Putamen (tissue), 1 donor: ENCODE measurements around the gene SDK1.

Experiments
- DNase-seq: peaks from one replicate; pipeline ENCODE4 v3.0.0-alpha.2; 2016; ENCODE audit warnings: low spot score

Gene SDK1

DNA sequence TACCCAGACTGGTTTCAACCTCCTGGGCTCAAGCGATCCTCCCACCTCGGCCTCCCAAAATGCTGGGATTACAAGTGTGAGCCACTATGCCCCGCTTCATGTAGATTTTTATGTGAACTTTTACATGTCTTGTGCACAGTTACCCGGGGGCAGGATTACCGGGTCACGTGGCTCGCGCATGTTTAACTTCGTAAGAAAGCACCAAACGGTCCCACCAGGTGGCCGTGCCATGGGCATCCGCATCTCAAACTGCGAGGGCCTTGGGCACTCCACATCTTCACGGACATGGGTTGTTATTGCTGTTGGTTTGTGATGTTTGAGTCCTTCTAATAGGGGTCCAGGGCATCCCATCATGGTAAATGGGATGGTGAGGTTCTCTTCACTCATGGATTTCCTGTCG lies 744.4 kb downstream of the SDK1 start:
- no peak for DNase-seq

DNA sequence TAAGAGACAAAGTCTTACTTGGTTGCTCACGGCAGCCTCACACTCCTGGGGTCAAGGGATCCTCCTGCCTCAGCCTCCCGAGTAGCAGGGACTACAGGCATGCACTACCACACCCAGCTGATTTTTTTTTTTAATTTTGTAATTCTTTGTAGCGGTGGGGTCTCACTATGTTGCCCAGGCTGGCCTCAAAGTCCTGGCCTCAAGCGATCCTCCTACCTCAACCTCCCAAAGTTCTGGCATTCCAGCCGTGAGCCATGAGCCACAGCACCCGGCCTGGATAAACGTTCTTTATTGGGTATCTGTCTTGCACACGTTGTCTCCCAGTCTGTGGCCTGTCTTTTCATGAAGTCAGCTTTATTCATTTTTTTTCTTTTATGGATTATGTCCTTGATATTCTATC lies 744.9 kb downstream of the SDK1 start:
- no peak for DNase-seq

DNA sequence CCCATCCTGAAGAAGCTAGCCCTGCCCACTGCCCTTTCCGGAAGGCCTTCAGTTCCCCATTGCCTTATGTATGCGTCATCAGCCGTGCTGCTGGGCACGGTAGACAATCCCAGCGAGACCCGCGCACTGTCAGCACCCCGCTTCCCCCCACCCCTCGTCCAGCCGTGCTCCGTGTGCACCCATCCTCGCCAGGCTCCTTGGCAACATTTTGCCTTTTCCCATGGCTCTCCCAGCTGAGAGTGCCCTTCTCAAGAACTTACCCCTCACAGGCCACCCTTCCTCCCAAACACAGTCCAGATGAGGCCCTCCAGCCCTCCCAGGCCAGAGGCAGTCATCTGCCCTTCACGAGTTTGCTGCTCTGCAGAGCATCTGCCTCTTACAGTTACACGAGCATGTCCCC lies 747.3 kb downstream of the SDK1 start:
- DNase-seq, result no peak

DNA sequence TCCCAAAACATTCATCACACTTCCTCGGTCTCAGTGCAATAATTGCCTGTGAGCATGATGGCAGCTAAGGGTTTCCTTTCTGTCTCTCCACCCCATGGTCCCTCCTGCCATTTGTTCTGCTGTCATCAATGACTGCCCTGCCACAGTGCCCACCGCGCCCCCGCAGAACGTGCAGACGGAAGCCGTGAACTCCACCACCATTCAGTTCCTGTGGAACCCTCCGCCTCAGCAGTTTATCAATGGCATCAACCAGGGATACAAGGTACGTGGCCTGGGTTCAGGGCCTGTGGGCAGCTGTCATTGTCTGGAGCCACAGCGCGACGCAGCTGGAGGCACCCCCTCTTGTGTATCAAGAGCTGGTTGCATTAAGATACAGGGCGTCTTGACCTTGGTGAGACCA lies 748.1 kb downstream of the SDK1 start:
- no peak for DNase-seq

DNA sequence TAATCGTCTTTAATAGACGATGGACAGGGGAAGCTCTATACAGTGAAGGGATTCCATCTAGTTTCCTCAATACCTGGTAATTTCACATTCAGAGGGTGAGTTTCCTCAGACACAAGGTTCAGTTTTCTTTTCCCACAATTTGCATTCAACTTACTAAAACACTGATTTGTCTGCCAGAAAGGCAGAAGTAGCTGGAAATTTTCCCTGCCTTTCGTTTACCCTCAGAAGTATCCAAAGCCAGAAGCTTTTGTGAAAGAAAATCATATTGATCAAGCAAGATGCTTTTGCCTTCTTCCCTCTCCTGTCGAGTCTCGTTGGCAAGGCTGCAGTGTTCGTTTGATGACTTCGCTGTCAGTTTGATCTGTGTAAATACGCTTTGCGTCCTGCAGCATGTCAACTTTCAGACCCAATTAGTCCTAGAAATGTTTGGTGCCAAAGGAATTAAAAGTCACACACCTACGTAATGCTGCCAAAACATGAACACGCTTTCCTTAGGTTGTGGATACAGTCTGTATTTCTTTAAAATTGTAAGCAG lies 749.1 kb downstream of the SDK1 start:
- DNase-seq, result no peak

DNA sequence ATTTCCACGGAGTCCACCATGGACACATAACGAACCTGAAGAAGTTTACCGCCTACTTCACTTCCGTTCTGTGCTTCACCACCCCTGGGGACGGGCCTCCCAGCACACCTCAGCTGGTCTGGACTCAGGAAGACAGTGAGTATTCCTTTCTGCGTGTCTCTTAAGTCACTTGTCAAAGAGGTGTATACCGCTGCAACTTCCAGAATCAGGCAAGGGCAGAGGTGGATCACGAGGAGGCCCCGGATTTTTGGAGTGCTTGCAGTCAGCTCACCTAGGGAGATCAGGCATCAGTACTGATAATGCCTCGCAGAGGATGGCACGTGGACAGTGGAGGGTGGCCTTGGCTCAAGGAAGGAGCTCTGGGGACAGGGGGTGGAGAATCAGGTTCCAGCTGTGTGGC lies 750.6 kb downstream of the SDK1 start:
- DNase-seq, result no peak

DNA sequence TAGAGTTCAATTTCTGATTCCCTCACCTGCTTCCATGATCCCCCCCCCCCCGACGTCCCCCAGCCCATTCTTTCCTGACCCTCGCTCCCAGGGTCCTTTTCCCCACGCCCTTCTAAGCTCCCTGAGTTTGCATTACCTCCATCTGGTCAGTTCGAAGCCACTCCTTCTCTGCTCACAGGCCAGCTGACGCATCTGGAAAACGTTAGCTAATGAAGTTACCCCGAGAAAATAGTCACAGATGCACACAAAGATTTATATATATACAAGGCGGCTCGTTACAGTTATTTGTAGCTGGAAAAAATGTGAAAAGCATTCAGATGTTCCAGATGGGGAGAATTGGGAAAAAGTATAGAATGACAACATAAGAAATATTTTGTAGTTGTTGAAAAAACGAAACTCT lies 751.1 kb downstream of the SDK1 start:
- DNase-seq, result no peak

DNA sequence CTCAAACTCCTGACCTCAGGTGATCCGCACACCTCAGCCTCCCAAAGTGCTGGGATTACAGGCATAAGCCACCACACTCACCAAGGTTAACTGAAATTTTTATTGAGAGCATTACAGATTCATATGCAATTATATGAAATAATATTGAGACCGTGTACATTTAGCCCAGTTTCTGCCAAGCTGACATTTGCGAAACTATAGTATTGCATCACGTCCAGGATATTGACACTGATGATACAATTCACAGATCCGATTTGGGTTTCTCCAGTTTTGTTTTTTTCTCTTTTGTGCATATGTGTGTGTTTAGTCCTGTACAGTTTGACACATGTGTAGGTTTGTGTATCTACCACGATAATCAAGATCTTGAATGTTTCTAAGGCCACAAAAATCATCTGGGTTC lies 753.1 kb downstream of the SDK1 start:
- no peak for DNase-seq

DNA sequence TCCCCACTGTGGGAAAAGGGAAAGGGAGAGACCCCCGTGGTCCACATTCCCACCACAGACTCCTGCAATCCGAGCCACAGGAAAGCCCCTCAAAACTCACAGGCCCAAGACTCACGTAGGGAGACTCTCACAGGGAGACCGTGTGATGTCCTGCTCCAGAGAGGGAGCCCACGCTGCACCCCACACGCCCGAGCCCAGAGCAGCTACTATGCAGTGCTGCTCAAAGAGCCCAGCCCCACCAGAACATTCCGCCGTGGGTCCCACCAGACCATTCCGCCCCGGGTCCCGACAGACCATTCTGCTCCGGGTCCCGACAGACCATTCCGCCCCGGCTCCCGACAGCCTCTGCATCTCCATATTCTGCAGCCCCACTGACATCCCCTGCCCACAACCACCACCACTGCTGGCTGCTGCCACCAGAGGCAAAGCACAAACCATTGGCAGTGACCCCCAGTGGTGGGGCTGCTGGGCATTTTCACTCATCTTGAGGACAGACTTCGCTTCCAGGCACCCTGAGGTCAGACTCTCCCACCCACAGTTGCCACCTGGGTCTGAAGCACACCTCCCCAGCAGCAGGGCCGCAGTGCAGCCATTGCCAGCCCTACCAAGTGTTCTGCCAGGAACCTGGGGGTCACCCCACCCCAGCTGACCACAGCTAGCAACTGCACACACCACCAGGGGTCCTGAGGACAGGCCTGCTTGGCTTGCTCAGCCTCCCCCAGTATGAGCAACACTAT lies 755.7 kb downstream of the SDK1 start:
- no peak for DNase-seq

DNA sequence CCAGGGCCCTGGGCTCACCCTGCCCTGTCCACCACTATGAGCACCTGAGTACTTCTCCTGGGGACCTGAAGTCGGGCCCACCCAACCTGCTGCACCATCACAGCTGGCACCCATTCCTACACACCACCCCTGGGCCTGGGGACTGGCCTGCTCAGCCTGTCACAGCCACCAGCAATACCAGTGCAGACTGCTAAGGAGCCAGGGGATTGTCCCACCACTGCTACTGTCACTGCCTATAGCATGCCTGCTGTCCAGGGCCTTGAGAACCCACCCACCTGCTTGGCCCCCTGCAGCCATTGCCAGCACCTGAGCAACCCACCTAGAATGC lies 756.2 kb downstream of the SDK1 start:
- DNase-seq, result no peak

DNA sequence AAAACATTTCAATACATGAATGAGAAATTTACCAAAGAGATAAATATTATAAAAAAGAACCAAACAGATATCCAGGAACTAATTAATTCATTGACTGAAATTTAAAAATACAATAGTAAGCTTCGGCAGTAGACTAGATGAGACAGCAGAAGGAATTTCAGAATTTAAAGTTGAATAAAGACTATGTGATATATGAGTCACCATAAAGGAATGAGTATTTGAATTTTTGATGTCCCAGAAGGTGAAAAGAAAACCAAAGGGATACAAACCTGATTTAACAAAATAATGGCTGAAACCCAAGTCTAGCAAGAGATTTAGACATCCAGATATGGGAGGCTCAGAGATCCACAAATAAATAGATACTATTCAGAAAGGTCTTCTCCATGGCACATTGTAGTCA lies 757.1 kb downstream of the SDK1 start:
- DNase-seq, result no peak

DNA sequence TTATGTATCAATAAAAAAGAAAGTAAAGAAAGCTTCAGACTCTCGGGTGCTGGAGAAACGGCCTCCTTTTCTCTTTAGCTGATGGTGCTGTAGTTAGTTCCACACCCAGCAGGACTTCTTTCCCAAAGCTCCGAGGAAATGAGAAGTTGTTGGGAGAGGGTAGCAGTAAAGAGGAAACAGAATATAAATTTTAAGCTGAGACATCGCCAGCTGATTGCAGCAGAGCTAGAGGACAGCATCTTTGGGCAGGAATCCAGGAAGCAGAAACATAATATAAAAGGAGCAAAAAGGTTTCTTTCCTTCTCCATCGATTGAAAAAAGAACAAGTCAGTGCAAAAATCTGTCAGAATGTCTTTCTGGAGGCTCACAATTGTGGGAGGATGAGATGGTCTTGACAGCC lies 764.1 kb downstream of the SDK1 start:
- peak; percentile 12 for DNase-seq

DNA sequence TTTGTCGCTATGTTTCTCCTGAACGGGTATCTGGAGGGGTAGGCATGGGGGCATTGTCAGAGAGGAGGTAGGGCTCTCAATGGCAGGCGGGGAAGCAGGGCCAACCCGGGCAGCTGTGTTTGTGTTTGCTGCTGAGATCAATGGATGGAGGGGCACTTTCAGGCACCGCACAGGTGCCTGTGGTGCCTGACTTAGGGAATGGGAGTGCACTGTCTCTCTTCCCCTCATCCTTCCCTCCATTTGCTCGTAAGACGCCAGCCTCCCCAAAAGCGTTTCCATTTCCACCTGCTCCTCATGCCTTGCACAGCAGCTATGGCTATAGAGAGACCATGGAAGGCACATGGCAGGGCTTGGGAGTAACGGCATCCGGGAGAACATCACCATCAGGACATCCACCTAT lies 765.2 kb downstream of the SDK1 start:
- no peak for DNase-seq

DNA sequence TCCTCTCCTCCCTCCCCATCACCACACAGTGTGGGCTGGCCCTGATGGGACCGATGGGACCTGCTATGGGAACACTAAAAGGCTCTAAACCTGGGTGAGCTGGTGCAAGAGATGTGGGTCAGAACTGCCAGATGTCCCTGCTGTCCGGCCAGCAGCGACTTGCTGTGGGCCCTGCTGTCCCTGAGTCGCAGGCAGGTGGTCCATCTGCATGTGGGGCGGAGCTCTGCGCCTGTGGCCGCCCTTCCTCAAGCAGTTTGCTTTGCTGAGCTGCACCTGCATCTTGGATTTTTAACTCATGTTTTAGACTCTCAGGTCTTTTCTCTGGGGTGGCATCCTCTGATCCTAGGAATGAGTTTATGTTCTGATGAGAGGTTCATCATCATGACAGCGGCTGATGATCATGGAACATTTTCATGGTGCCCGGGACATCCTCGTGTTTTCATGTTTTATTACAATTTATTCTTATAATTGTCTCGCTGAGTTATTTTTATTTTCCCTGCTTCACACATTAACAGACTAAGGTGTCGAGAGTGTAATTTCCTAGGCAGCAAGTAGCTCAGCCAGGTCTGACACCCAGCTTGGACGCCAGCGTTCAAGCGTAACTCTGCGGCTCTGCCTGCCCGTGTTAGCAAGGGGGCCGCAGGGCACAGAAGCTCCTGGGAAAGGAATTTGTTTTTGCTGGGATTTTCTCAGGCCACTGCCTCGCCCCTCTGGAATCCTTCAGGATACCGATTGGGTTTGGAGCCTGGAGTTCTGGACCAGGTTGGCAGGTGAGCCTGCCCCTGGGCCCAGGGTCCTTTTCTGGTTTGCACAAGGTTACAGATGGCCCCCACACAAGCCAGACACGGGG lies 765.8 kb downstream of the SDK1 start:
- DNase-seq, result no peak

DNA sequence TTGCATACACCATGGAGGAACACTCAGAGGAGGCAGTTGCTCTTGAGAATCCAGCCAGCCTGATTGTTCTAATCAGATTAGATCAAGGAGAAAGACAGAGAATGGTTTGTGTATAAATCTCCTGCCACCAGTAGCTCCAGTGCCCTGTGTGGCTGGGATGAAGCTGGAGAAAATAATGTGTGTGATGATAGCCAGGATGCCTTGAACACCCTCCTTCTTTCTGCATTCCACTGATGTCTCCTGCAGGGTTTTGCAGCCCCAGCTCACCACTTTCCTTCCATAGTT lies 766.4 kb downstream of the SDK1 start:
- no peak for DNase-seq

DNA sequence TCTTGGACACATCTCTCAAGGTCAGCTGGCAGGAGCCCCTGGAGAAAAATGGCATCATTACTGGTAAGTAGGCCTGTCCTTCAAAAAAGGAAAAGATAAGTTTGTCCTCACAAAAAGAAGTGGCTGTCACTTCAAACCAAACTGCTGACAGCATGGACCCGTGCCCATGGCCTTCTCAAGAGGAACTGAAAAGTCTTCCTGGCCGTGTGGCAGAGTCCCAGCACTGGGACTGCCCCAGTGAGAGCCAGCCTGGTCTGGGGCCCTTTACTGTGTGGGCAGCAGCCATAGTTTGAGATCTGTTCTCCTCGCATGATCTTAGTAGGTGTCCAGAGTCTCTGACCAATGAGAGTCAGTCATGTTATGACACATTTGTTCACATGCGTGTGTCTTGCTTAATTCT lies 766.8 kb downstream of the SDK1 start:
- DNase-seq, result no peak

DNA sequence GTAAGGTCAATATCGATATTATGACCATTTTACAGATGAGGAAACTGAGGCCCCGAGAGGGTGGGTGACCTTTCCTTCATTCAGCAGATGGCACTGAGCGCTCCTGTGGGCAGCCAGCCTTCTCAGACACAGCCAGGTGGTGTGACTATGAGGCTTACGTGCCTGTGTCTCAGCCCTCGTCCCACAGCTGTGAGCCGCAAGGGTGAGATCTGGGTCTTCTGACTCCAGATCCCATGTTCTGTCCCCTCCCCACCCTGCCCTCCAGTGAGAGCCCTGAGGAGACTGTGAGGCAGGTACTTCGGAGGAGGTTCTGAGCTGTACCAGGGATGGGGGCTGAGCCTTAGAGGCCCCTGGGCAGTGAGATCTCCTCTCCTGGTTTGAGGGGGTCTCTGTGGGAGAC lies 767.2 kb downstream of the SDK1 start:
- no peak for DNase-seq

DNA sequence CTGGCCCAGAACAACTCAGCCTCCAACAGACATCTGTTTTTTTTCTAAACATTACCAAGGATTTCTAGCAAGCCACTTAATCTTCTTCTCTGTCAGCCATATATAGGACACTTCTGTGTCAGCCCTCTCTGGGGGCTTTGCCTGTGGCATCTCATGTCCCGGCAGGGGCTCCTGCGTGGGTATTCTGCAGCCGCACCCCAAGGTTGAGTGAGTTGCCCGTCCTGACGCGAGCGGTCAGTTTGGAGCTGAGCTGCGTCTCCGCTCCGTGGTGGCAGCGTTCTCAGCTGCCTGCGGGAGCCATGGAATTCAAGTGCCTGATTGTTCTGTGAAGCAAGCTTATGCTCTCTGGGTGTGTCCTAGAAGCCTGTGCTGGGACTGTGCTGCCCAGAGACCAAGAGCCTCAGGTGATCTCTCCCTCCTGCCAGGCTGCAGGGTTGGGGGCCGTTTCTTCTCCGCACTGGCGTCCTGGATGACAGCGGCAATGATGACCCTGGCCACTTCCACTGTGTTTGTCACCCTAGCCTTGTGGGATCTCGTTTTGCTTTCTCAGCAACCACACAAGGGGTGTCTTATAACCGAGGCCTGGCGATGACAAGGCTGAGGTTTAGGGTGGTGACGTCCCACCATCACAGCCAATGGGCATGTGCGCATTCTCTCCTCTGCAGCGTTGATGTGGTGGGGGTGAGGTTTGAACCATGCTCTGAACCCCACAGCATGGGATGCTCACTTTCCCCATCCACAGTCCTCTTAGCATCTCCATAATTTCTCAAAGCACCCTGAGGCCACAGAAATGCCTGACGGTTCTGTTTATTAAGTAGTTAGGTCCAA lies 768.4 kb downstream of the SDK1 start:
- DNase-seq, result no peak

DNA sequence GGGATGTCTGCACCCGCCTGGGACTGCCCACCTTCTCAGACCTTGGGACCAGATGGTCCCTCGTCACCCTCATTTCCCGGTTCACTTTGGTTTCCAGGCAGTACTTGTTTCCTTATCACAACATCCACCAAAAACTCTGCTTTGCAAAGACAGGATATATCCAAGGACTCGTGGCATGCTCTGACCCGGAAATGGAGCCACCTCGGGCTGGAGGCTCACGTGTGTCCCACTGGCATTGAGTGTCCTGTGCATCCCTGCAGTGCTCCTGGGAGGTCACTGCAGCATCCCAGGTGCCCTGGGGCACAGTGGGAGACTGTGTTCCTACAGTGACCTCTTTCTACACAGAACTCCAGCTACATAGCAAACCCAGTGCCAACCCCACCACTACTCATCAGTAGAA lies 769.2 kb downstream of the SDK1 start:
- no peak for DNase-seq

DNA sequence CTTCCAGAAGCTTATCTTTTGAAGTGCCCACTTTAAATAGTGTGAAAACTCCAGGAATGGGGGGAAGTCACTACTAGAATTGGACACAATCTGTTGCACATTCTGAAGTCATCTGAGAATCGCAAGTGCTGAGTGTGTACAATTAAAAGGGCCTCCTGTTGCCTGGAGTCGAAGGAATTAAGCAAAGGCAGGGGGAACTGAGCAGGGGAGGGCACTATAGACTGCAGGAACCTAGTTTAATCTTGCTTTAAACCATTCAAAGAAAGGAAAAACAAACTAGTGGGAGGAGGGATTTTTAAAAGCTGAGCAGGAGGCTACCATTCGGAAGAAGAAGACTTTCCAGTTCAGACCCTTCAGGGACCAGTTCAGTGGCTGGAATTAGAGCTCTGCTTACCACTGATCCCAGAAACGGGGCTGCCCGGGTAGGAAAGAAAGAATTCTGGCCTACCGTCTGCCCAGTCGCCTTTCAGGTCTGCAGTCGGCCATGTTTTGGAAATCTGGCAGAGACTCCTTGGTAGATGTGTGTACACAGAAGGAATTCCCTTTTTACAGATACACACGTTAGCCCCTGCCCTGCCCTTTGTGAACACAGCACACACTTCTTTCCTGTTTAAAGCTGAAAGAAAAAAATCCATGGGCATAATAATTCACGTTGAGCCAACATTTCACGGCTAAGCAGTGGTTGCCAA lies 770.5 kb downstream of the SDK1 start:
- no peak for DNase-seq

DNA sequence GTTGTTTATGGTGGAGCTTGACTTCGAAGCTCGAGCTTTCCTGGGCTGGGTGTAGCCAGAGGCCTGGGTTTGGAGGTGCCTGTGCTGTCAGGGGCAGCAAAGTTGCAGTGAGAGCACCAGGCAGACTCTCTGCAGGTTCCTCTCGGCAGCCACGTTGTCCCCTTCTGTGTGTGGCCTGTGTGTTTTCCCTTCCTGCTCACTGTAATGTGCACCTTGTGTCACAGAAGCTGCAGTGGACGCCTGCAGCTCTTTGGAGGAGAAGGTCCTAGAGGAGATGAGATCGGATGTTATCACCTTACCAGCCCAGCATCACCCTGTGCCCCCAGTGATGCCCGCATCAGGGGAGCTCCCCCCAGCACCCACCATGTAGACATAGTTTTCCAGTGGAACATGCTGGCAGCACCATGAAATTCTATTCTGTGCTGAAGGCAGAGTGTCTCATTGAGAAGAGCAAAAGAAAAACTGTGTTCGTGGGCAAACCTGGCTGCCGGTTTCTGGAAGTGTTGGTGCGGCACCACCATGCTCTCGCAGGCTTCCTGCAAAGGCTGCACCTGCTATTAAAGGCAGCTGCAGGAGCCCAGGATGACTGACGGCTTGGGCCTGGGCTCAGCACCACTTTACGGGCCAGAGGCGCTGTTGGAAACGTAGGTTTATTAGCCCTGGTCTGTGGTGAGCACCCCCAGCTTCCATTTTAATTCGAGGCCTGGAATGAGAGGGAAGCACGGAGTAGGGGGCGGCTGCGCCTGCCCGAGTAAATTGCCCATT lies 771.3 kb downstream of the SDK1 start:
- no peak for DNase-seq

DNA sequence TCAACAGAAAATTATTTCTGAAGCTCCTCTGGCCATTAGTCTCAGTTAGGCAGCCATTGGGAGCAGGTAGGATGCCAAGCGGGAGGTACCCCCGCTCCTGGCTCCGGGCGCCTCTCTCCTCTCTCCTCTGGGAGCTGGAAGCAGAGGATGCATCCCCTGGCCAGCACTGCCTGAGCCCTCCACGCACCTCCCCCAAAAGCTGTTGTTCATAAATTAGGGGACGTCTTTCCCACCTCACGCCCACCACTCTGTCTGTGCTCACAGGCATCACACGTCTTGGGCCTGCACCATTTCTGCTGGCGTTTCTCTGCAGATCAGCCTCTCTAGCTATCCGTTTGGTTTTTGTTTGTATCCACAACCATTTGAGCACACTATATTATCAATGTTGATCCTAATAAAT lies 772.0 kb downstream of the SDK1 start:
- no peak for DNase-seq
